Esophagus muscularis mucosa (tissue), 3 donors: ENCODE data around the gene RGMA.

Experiments
- CTCF ChIP-seq, 3 experiments: fragments of 200-600 bp in 2 of 3; fragments of 450-650 bp in 1 of 3; sonication (generic) in 2 of 3; IDR thresholded peaks; one replicate each; pipeline ENCODE4 v1.5.1; 2017 to 2019; ENCODE audit warnings: antibody characterized with exemption in 3 of 3, mild to moderate bottlenecking in 2 of 3, moderate library complexity in 1 of 3
- POLR2AphosphoS5 ChIP-seq, 2 donors: sonication (generic); formaldehyde crosslinking; IDR thresholded peaks; one replicate each; pipeline ENCODE4 v1.6.1; 2017; ENCODE audit warnings: antibody characterized with exemption in 2 of 2

GRCh38 chr15:93055211-93055610 lies 33.8 kb downstream of the RGMA start:
- TF ChIP-seq CTCF (IDR thresholded peaks at IDR 0.05), result no peak
- no peak for TF ChIP-seq POLR2AphosphoS5 (IDR thresholded peaks at IDR 0.05)
